Mammary epithelial cell (primary cell): ENCODE measurements around the gene TCF3.
"Not testable (repeated sequence)": the region's sequence is repeated elsewhere in the genome, so short reads cannot be mapped to it uniquely, and the experiment has no call there.

Experiments
- CTCF ChIP-seq, 2 donors: IDR thresholded peaks in 1 of 2; conservative IDR thresholded peaks in 1 of 2; 2 replicates each; pipeline ENCODE4 v1.5.1; 2011 to 2012; ENCODE audit warnings: inconsistent platforms in 2 of 2, low read length in 2 of 2, mild to moderate bottlenecking in 2 of 2, control low read depth in 1 of 2, low read depth in 1 of 2; ENCODE audit not compliant: insufficient read depth in 1 of 2; ENCODE audit errors: extremely low read depth in 1 of 2
- EZH2 ChIP-seq: IDR thresholded peaks from 2 replicates; pipeline ENCODE4 v1.6.1; 2012; ENCODE audit warnings: low read length, inconsistent platforms, borderline replicate concordance

- TF ChIP-seq CTCF (conservative IDR thresholded peaks at IDR 0.05 in 1 of 2, IDR thresholded peaks at IDR 0.05 in 1 of 2; ENCODE audit: extremely low read depth in 1 of 2, insufficient read depth in 1 of 2, low read depth in 1 of 2, low read length in 2 of 2); EZH2: not testable (repeated sequence)
Observed at GRCh38 chr19:1663227-1663626, 10.8 kb upstream of the TCF3 start.
